Renal cortex interstitium (tissue), 11 donors: Measurements from ENCODE around the gene TRUB2. TPM values are rescaled to one million over a fixed set of nuclear protein-coding genes. Genes with fewer than 3 reads are reported as not detected.

Source experiments
- DNase-seq, 11 donors: peaks; one replicate each; pipeline ENCODE4 v3.0.0-alpha.2; 2013; ENCODE audit warnings: low read depth in 9 of 11, low spot score in 4 of 11; ENCODE audit errors: extremely low read depth in 1 of 11
- polyA plus RNA-seq, 3 donors: library from polyadenylated mRNA; unstranded; fragments of 120-200 nt; gene quantifications; one replicate each; pipeline ENCODE4 v1.2.1, GENCODE V29; 2013; ENCODE audit not compliant: insufficient read length in 3 of 3

Gene TRUB2
- polyA plus RNA-seq, 3 donors, result 40.0 to 42.5 (median 42.0) TPM

- no peak for DNase-seq
Measured at GRCh38 chr9:128317629-128318028, 4.6 kb downstream of the TRUB2 start.

GRCh38 chr9:128316421-128316820 is 5.8 kb downstream of the TRUB2 start:
- no peak for DNase-seq

GRCh38 chr9:128314697-128315096 is 7.5 kb downstream of the TRUB2 start:
- DNase-seq, result no peak

GRCh38 chr9:128310461-128310860 is 11.8 kb downstream of the TRUB2 start:
- no peak for DNase-seq

GRCh38 chr9:128309551-128309950 is 12.7 kb downstream of the TRUB2 start:
- no peak for DNase-seq

GRCh38 chr9:128304971-128305288 is 17.3 kb downstream of the TRUB2 start:
- no peak for DNase-seq

GRCh38 chr9:128304136-128304970 is 17.9 kb downstream of the TRUB2 start:
- DNase-seq, result no peak

GRCh38 chr9:128298535-128299482 is 23.4 kb downstream of the TRUB2 start:
- no peak for DNase-seq

GRCh38 chr9:128297221-128297773 is 24.9 kb downstream of the TRUB2 start:
- DNase-seq, result no peak

- DNase-seq, result no peak
Measured at GRCh38 chr9:128296340-128297220, 25.7 kb downstream of the TRUB2 start.

- no peak for DNase-seq
Measured at GRCh38 chr9:128294142-128294541, 28.1 kb downstream of the TRUB2 start.

GRCh38 chr9:128293091-128293490 is 29.2 kb downstream of the TRUB2 start:
- no peak for DNase-seq

- DNase-seq, result no peak
Measured at GRCh38 chr9:128292009-128292408, 30.2 kb downstream of the TRUB2 start.

- no peak for DNase-seq
Measured at GRCh38 chr9:128288273-128289004, 33.8 kb downstream of the TRUB2 start.

GRCh38 chr9:128286440-128286839 is 35.8 kb downstream of the TRUB2 start:
- no peak for DNase-seq

- no peak for DNase-seq
Measured at GRCh38 chr9:128285033-128285784, 37.0 kb downstream of the TRUB2 start.

- no peak for DNase-seq
Measured at GRCh38 chr9:128282500-128282899, 39.7 kb downstream of the TRUB2 start.
